NB4 (cell line): Measurements from ENCODE around the gene CAVIN1.
A peak's percentile ranks its signal among the peaks of the same experiment; 100 is the strongest.
"Not testable (repeated sequence)": the region's sequence is repeated elsewhere in the genome, so short reads cannot be mapped to it uniquely, and the experiment has no call there.

ENCODE experiments used
- DNase-seq: peaks from one replicate; pipeline ENCODE4 v3.0.0; 2010; ENCODE audit warnings: low read depth
- H3K4me3 ChIP-seq: one replicate; pipeline ENCODE4 v1.5.1; 2011; ENCODE audit warnings: mild to moderate bottlenecking, low read depth, low read length, moderate library complexity
- CTCF ChIP-seq: IDR thresholded peaks from one replicate; pipeline ENCODE4 v1.5.1; 2012; ENCODE audit warnings: low read depth, low read length
- MAX ChIP-seq: IDR thresholded peaks from 2 replicates; pipeline ENCODE4 v1.6.1; 2011; ENCODE audit warnings: low read depth, low read length
- MYC ChIP-seq: IDR thresholded peaks from 2 replicates; pipeline ENCODE4 v1.6.1; 2011; ENCODE audit warnings: low read depth, low read length
- POLR2A ChIP-seq: IDR thresholded peaks from 2 replicates; pipeline ENCODE4 v1.6.1; 2011; ENCODE audit warnings: mild to moderate bottlenecking; ENCODE audit not compliant: insufficient read length; ENCODE audit errors: extremely low read depth

Gene CAVIN1

GRCh38 chr17:42453439-42453838 lies 30.4 kb upstream of the CAVIN1 start:
- no peak overlapping the region for H3K4me3 ChIP-seq
- peak; percentile 76 for DNase-seq
- TF ChIP-seq MYC: no peak; the same call in 1 of the 2 replicates
- no peak for TF ChIP-seq MAX
- no peak for TF ChIP-seq POLR2A
- TF ChIP-seq CTCF: no peak

GRCh38 chr17:42451270-42451669 lies 28.2 kb upstream of the CAVIN1 start:
- not testable (repeated sequence) for H3K4me3 ChIP-seq, DNase-seq

- not testable (repeated sequence) for H3K4me3 ChIP-seq, DNase-seq
Observed at GRCh38 chr17:42449838-42450237, 26.8 kb upstream of the CAVIN1 start.

GRCh38 chr17:42449176-42449575 lies 26.1 kb upstream of the CAVIN1 start:
- DNase-seq, H3K4me3 ChIP-seq: not testable (repeated sequence)

GRCh38 chr17:42442196-42442565 lies 19.1 kb upstream of the CAVIN1 start:
- no peak overlapping the region for H3K4me3 ChIP-seq
- no peak for DNase-seq
- TF ChIP-seq POLR2A: no peak
- TF ChIP-seq MYC: no peak
- TF ChIP-seq MAX: no peak
- TF ChIP-seq CTCF: no peak

GRCh38 chr17:42441371-42442195 lies 18.5 kb upstream of the CAVIN1 start:
- TF ChIP-seq CTCF: no peak
- TF ChIP-seq MYC: no peak
- TF ChIP-seq MAX: no peak
- no peak for TF ChIP-seq POLR2A
- H3K4me3 ChIP-seq: no peak overlapping the region
- DNase-seq: no peak

GRCh38 chr17:42438600-42439567 lies 15.8 kb upstream of the CAVIN1 start:
- TF ChIP-seq CTCF (peak; percentile 58), POLR2A (no peak), MYC (no peak), MAX (no peak)
- DNase-seq: peak; percentile 47
- no peak overlapping the region for H3K4me3 ChIP-seq
